ENCODE measurements around the gene REPS1.

The REPS1 gene

DNA sequence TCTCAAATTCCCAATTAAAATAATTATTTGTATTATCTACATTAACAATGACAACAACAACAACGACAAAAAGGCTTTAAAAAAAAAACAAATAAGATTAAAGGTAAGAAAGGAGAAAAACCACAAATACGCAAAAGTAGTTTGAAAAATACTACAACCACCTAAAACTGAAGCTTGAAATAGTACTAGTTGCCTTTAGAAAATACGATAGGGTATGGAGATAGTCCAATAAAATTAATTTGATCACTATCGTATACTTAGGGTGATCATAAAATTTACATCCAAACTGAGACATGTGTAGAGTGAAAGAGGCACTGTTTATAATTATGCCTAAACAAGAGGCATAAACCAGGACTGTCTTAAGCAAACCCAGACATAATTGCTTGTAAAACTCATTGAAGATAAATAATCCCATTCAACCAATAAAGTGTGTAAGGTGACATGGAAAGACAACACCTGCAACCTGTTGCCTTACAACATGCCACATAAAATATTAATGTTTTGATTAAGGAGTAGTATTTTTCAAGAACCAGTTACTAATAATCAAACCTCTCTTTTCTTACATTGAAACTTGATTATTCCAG lies 22.7 kb downstream of the REPS1 start:
- no peak for TF ChIP-seq POLR2A (IDR thresholded peaks at IDR 0.05; ENCODE audit: low read depth, low read length)
- no peak for TF ChIP-seq TAF1 (IDR thresholded peaks at IDR 0.05; ENCODE audit: borderline replicate concordance, low read depth, low read length)
- TF ChIP-seq POLR2AphosphoS5 (IDR thresholded peaks at IDR 0.05; ENCODE audit: low read depth, low read length): no peak
- no peak for FAIRE-seq

DNA sequence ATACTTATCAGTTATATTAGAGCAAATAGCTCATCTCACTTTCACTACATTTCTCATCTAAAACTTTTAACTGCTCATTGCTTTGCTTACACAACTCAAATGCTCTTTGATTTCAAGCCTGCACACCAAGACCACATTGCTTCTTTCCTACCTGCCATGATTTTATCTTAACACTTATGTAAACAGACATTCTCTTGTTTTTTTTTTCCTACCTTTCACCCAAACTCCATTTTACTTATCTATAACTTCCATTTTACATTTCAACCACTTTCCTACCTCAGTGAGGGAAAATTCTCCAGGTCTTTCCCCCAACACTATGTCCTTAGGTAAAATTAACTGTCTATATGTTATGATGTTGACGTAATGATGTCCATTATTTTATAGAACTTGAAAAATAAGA lies 24.0 kb downstream of the REPS1 start:
- DNase-seq (ENCODE audit: insufficient read length) (no peak), FAIRE-seq (peak; percentile 44)
- TF ChIP-seq POLR2AphosphoS5 (IDR thresholded peaks at IDR 0.05; ENCODE audit: low read depth, low read length): no peak
- no peak for TF ChIP-seq POLR2A (IDR thresholded peaks at IDR 0.05; ENCODE audit: low read depth, low read length)
- no peak for TF ChIP-seq TAF1 (IDR thresholded peaks at IDR 0.05; ENCODE audit: borderline replicate concordance, low read depth, low read length)

More for the DNA sequence above, 22.7 kb downstream of the REPS1 start:
- no peak for DNase-seq (ENCODE audit: insufficient read length)

DNA sequence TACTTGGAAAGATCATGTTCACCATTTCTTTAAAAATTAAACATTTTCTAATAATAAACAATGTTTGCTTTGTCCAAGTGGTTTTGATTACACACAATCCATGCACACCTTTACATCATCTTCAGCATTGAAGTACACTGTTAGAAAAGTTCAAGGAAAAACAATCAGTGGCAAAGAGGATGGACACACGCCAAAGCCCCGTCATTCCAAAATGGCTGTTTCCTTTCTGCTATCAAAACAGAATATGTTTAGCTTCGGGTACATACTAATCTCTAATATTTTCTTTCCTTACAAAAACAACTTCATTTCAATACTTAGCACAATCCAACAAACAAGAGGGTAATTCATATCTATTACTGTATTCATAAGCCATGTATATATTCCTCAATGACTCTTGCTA lies 24.5 kb downstream of the REPS1 start:
- FAIRE-seq: no peak
- DNase-seq (ENCODE audit: insufficient read length): no peak
- TF ChIP-seq POLR2A (IDR thresholded peaks at IDR 0.05; ENCODE audit: low read depth, low read length): no peak
- no peak for TF ChIP-seq POLR2AphosphoS5 (IDR thresholded peaks at IDR 0.05; ENCODE audit: low read depth, low read length)
- TF ChIP-seq TAF1 (IDR thresholded peaks at IDR 0.05; ENCODE audit: borderline replicate concordance, low read depth, low read length): no peak

DNA sequence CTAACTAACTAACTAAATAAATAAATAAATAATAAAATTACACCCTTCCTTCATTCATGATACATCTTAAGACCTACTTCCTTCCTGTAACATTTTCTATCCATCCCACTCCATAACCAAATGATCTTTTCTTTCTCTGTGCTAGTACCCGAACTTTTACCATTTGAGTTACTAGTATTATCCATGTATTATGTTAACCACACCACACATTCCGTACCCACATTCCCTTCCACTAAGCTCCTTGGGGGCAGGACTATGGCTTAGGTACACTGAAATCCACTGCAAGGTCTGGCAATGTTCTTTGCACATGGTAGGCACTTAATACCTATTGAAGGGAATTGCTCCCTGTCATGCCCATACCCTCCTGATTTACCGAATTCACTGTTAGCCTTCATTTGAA lies 24.9 kb downstream of the REPS1 start:
- TF ChIP-seq TAF1 (IDR thresholded peaks at IDR 0.05; ENCODE audit: borderline replicate concordance, low read depth, low read length) (no peak), POLR2AphosphoS5 (IDR thresholded peaks at IDR 0.05; ENCODE audit: low read depth, low read length) (no peak), POLR2A (IDR thresholded peaks at IDR 0.05; ENCODE audit: low read depth, low read length) (no peak)
- DNase-seq (ENCODE audit: insufficient read length) (no peak), FAIRE-seq (no peak)

DNA sequence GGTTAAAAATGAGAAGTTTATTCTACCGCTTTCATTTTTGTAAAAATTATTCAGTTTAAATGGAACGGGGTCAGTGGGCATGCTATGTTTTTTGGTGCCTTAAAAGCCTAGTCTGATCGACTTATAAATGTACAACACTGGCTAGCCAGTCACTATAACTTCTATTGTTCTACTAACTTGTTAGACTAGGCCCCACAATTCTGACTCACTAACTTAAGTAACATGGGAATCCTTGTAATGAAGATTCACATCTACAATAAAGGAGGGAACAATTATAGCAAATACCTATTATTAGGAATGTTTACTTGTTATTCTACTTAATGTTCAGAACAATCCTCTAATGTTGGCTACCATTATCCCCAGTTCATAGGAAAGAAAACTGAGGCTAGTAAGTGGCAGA lies 28.5 kb downstream of the REPS1 start:
- DNase-seq (ENCODE audit: insufficient read length) (no peak), FAIRE-seq (no peak)
- TF ChIP-seq POLR2A (IDR thresholded peaks at IDR 0.05; ENCODE audit: low read depth, low read length): no peak
- no peak for TF ChIP-seq TAF1 (IDR thresholded peaks at IDR 0.05; ENCODE audit: borderline replicate concordance, low read depth, low read length)
- no peak for TF ChIP-seq POLR2AphosphoS5 (IDR thresholded peaks at IDR 0.05; ENCODE audit: low read depth, low read length)

DNA sequence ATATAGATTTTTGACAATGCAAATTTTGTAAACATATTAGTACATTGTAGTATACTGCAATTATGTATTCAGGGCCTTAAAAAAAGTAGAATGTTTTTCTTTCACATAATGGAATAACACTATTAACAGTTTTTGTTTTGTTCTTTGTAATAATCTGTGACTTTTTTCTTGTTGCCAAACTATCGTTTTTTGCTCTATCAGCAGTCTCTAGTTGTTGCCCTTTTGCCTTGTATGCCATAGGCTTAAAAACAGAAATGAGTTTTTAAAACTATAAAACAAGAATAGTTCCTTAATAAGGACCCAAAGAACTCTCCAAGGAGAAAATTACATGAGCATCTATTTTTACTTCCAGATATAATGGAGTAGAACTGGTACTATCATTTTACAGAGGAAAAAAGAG lies 29.5 kb downstream of the REPS1 start:
- no peak for FAIRE-seq
- DNase-seq (ENCODE audit: insufficient read length): no peak
- no peak for TF ChIP-seq POLR2A (IDR thresholded peaks at IDR 0.05; ENCODE audit: low read depth, low read length)
- no peak for TF ChIP-seq TAF1 (IDR thresholded peaks at IDR 0.05; ENCODE audit: borderline replicate concordance, low read depth, low read length)
- TF ChIP-seq POLR2AphosphoS5 (IDR thresholded peaks at IDR 0.05; ENCODE audit: low read depth, low read length): no peak

DNA sequence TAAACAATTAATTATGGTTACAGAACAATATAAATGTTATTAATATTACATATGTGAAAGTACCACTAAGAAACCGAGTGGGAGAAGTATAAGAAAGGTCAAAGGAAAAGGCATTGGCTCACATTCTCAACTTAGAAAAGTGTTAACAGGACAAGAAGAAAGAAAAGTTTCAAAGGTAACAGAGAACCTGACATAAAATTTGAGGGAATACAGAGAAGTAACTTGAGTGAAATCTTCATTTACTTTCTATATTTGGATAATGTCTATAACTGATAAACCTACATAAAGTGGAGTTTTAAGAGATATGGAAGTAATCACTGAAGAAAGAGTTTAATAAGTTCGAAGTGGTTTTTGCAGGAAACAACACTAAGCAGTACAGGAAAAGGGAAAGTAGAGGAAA lies 30.1 kb downstream of the REPS1 start:
- no peak for FAIRE-seq
- TF ChIP-seq POLR2A (IDR thresholded peaks at IDR 0.05; ENCODE audit: low read depth, low read length): no peak
- no peak for TF ChIP-seq POLR2AphosphoS5 (IDR thresholded peaks at IDR 0.05; ENCODE audit: low read depth, low read length)
- TF ChIP-seq TAF1 (IDR thresholded peaks at IDR 0.05; ENCODE audit: borderline replicate concordance, low read depth, low read length): no peak
- no peak for DNase-seq (ENCODE audit: insufficient read length)

DNA sequence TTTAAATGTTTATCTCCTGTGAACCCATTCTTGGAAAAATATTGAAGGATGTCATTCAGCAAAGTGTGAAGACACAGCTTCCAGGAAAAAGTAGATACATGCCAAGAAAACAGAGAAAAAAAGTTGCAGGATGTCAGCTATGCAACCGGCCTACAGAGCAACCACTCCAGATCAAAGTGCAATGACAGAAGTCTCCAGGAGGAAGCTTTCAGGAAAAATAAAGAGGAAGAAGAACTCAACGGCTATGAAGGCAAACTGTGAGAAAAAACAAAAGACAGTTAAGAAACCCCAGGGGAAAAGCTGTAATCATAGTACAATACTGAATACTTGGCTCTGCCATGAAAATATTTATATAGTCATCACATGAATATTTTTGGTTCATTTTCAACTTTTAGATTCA lies 30.6 kb downstream of the REPS1 start:
- no peak for TF ChIP-seq POLR2AphosphoS5 (IDR thresholded peaks at IDR 0.05; ENCODE audit: low read depth, low read length)
- TF ChIP-seq TAF1 (IDR thresholded peaks at IDR 0.05; ENCODE audit: borderline replicate concordance, low read depth, low read length): no peak
- TF ChIP-seq POLR2A (IDR thresholded peaks at IDR 0.05; ENCODE audit: low read depth, low read length): no peak
- FAIRE-seq (peak; percentile 33), DNase-seq (ENCODE audit: insufficient read length) (no peak)

DNA sequence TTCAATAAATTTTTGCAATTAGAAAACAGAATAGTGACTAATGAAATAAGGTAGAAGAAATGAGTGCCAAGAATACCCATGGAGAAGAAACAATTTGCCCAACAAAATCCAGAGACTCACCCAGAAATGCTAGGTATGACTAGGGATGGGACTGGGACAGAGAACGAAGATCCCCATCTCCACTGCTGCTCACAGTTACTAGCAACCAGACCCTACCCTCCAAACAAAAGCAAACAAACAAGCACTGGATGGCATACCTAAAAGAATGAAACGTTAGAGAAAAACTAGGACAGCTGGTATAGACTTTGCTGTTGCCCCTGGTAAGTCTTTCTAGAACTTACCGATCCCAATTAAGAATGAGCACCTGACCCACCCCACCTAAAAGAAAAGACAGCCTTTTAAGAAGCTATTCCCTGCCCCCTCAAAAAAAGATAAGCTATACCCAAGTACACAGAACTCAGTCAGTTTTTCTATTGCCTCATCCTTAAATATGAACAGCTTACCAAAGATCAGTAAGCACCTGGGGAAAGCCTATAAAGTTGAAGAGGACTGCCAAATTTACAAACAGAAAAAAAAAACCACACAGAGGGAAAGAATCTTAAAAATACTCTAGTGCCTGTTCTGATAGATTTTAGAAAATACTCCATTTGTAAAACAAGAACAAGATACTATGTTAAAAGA lies 31.7 kb downstream of the REPS1 start:
- DNase-seq (ENCODE audit: insufficient read length): no peak
- TF ChIP-seq TAF1 (IDR thresholded peaks at IDR 0.05; ENCODE audit: borderline replicate concordance, low read depth, low read length) (no peak), POLR2A (IDR thresholded peaks at IDR 0.05; ENCODE audit: low read depth, low read length) (no peak), POLR2AphosphoS5 (IDR thresholded peaks at IDR 0.05; ENCODE audit: low read depth, low read length) (no peak)
- FAIRE-seq: no peak

DNA sequence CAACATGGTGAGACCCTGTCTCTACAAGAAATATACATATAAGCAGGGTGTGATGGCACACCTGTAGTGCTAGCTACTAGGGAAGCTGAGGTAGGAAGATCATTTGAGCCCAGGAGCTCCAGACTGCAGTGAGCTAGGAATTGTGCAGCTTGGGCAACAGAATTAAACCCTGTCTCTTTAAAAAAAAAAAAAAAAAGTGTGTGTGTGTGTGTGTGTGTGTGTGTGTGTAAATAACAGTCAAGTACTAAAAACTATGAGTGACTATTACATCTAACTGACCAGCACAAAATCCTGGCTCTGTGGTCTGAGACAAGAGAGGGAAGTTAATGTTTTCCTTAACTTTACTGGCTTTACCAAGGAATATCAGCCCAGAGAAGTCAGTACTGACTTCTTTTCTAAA lies 32.8 kb downstream of the REPS1 start:
- no peak for TF ChIP-seq POLR2AphosphoS5 (IDR thresholded peaks at IDR 0.05; ENCODE audit: low read depth, low read length)
- no peak for TF ChIP-seq TAF1 (IDR thresholded peaks at IDR 0.05; ENCODE audit: borderline replicate concordance, low read depth, low read length)
- no peak for TF ChIP-seq POLR2A (IDR thresholded peaks at IDR 0.05; ENCODE audit: low read depth, low read length)
- FAIRE-seq (no peak), DNase-seq (ENCODE audit: insufficient read length) (no peak)

DNA sequence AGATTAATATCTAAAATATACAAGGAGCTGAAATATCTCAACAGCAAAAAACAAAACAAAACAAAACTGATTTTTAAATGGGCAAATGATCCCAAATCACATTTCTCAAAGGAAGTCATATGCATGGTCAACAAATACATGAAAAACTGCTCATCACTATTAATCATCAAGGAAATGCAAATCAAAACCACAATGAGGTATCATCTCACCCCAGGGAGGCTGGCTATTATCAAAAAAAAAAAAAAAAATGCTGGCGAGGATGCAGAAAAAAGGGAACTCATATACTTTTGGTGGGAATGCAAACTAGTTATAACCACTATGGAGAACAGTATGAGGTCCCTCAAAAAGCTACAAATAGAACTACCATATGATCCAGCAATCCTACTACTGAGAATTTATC lies 34.6 kb downstream of the REPS1 start:
- no peak for DNase-seq (ENCODE audit: insufficient read length)
- TF ChIP-seq TAF1 (IDR thresholded peaks at IDR 0.05; ENCODE audit: borderline replicate concordance, low read depth, low read length): no peak
- TF ChIP-seq POLR2A (IDR thresholded peaks at IDR 0.05; ENCODE audit: low read depth, low read length): no peak
- no peak for TF ChIP-seq POLR2AphosphoS5 (IDR thresholded peaks at IDR 0.05; ENCODE audit: low read depth, low read length)
- FAIRE-seq: no peak

DNA sequence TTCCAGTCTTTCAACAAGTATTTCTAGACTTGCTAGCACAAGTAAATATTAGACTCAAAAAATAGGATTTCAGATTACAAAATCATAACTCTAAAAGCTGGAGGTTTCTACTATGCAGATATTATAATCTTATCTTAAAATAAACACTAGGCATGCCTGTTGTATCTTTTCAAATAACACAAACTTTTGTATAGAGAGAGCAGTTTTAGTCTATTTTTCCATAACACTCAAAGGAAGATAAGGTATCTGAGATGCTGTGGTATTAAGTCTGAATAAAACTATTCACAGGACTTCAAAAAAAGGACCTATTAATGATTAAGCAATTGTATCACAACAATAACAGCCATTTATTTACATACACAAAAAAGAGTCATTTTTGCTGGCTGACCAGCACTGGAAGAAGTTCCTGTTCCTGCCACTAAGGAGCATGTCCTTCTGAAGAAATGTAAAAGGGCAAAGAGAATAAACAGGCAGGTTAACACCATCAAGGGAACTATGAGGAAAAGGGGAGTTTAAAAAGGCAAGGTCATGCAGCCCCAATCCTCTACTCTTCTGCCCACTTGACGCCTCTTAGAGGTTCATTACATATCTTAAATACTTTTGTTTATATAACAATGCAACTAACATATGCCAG lies 39.4 kb downstream of the REPS1 start:
- TF ChIP-seq POLR2A (IDR thresholded peaks at IDR 0.05; ENCODE audit: low read depth, low read length) (no peak), POLR2AphosphoS5 (IDR thresholded peaks at IDR 0.05; ENCODE audit: low read depth, low read length) (no peak), TAF1 (IDR thresholded peaks at IDR 0.05; ENCODE audit: borderline replicate concordance, low read depth, low read length) (no peak)
- FAIRE-seq (peak; percentile 57), DNase-seq (ENCODE audit: insufficient read length) (no peak)
